DND-41 (cell line): ENCODE measurements around the gene TMPRSS11D.

Experiments
- ATAC-seq: fragments of 200-7000 bp; cut with Tn5 transposase; 3 replicates; pipeline ENCODE4 v1.9.1; 2021; ENCODE audit warnings: low read depth; ENCODE audit not compliant: insufficient read depth
- DNase-seq: peaks from one replicate; pipeline ENCODE4 v3.0.0-alpha.2; 2020
- H2AFZ ChIP-seq: 2 replicates; pipeline ENCODE4 v1.6.0; 2012; ENCODE audit warnings: low read depth, low read length
- H3K27ac ChIP-seq: 2 replicates; pipeline ENCODE4 v1.5.1; 2012; ENCODE audit warnings: low read length, inconsistent platforms
- H3K27me3 ChIP-seq: fragments of 200-600 bp; sonication (generic); 2 replicates; pipeline ENCODE4 v1.6.0; 2012; ENCODE audit warnings: low read length, mild to moderate bottlenecking, inconsistent platforms; ENCODE audit not compliant: insufficient read depth, poor library complexity
- H3K36me3 ChIP-seq: 2 replicates; pipeline ENCODE4 v1.5.1; 2012; ENCODE audit warnings: low read length, inconsistent platforms; ENCODE audit not compliant: insufficient read depth
- H3K4me1 ChIP-seq: 2 replicates; pipeline ENCODE4 v1.5.1; 2012; ENCODE audit warnings: mild to moderate bottlenecking, low read length; ENCODE audit not compliant: insufficient read depth
- H3K4me2 ChIP-seq: 2 replicates; pipeline ENCODE4 v1.6.0; 2012; ENCODE audit warnings: mild to moderate bottlenecking, moderate library complexity, low read length, inconsistent platforms; ENCODE audit not compliant: insufficient read depth
- H3K4me3 ChIP-seq, 2 experiments: fragments of 200-600 bp in 1 of 2; shearing (Covaris generic) in 1 of 2; 2 replicates each; pipeline ENCODE4 v1.5.1; 2012 to 2016; ENCODE audit warnings: inconsistent platforms in 2 of 2, low read length in 2 of 2, mild to moderate bottlenecking in 2 of 2, low read depth in 1 of 2, moderate library complexity in 1 of 2
- H3K79me2 ChIP-seq: 2 replicates; pipeline ENCODE4 v1.6.0; 2012; ENCODE audit warnings: low read length, inconsistent platforms; ENCODE audit not compliant: insufficient read depth
- H3K9ac ChIP-seq: 2 replicates; pipeline ENCODE4 v1.6.0; 2012; ENCODE audit warnings: low read depth, mild to moderate bottlenecking, inconsistent platforms, low read length, moderate library complexity
- H3K9me3 ChIP-seq: 2 replicates; pipeline ENCODE4 v1.5.1; 2012; ENCODE audit warnings: low read length, moderate library complexity, mild to moderate bottlenecking, inconsistent platforms; ENCODE audit not compliant: insufficient read depth, severe bottlenecking
- H4K20me1 ChIP-seq: 2 replicates; pipeline ENCODE4 v1.6.0; 2012; ENCODE audit warnings: low read length; ENCODE audit not compliant: insufficient read depth
- EZH2 ChIP-seq: IDR thresholded peaks from 3 replicates; pipeline ENCODE4 v1.6.1; 2012; ENCODE audit warnings: borderline replicate concordance, low read depth, mild to moderate bottlenecking, moderate library complexity, low read length, inconsistent platforms; ENCODE audit not compliant: severe bottlenecking
- TF ChIP-seq, protein P1 (sequence below): IDR thresholded peaks from 2 replicates; pipeline ENCODE4 v1.5.1; 2012; ENCODE audit warnings: borderline replicate concordance, low read length, moderate library complexity, mild to moderate bottlenecking; ENCODE audit not compliant: poor library complexity, severe bottlenecking; ENCODE audit errors: extremely low read depth

TMPRSS11D gene

GRCh38 chr4:67907650-67908049 lies 23.8 kb upstream of the TMPRSS11D start:
- ATAC-seq (no peak), DNase-seq (no peak)
- Histone ChIP-seq H3K4me3 (no peak overlapping the region), H3K4me1 (no peaks in the 10 kb centered on the region), H3K4me2 (no peak overlapping the region), H3K9me3 (no peaks in the 10 kb centered on the region), H4K20me1 (no peaks in the 10 kb centered on the region), H2AFZ (no peak overlapping the region), H3K27ac (no peak overlapping the region), H3K79me2 (no peaks in the 10 kb centered on the region), H3K36me3 (no peaks in the 10 kb centered on the region), H3K9ac (no peak overlapping the region), H3K27me3 (no peaks in the 10 kb centered on the region)
- TF ChIP-seq, protein P1, sequence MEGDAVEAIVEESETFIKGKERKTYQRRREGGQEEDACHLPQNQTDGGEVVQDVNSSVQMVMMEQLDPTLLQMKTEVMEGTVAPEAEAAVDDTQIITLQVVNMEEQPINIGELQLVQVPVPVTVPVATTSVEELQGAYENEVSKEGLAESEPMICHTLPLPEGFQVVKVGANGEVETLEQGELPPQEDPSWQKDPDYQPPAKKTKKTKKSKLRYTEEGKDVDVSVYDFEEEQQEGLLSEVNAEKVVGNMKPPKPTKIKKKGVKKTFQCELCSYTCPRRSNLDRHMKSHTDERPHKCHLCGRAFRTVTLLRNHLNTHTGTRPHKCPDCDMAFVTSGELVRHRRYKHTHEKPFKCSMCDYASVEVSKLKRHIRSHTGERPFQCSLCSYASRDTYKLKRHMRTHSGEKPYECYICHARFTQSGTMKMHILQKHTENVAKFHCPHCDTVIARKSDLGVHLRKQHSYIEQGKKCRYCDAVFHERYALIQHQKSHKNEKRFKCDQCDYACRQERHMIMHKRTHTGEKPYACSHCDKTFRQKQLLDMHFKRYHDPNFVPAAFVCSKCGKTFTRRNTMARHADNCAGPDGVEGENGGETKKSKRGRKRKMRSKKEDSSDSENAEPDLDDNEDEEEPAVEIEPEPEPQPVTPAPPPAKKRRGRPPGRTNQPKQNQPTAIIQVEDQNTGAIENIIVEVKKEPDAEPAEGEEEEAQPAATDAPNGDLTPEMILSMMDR = no peak
- no peak for TF ChIP-seq EZH2

DNA sequence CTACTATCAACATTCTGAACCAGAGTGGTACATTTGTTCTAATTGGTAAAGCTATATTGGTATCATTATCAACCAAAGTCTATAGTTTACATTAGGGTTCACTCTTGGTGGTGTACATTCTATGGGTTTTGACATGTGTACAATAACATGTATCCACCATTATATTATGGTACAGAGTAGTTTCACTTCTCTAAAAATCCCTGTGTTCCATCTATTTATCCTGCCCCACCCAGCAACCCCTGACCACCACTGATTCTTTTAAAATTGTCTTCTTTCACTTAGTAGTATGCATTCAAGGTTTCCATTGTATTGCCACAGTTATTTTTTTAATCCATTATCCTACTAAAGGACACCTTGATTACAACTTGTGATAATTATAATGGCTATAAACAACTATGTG lies 15.3 kb upstream of the TMPRSS11D start:
- H3K4me2 ChIP-seq = no peak overlapping the region
- ATAC-seq = no peak
- H3K27me3 ChIP-seq = no peaks in the 10 kb centered on the region
- no peak for TF ChIP-seq EZH2
- TF ChIP-seq, protein P1 = no peak
- no peak overlapping the region for H2AFZ ChIP-seq
- no peaks in the 10 kb centered on the region for H3K36me3 ChIP-seq
- no peak for DNase-seq
- H3K27ac ChIP-seq = no peak overlapping the region
- H3K4me1 ChIP-seq = no peaks in the 10 kb centered on the region
- H3K4me3 ChIP-seq = no peak overlapping the region
- no peaks in the 10 kb centered on the region for H4K20me1 ChIP-seq
- H3K79me2 ChIP-seq = no peaks in the 10 kb centered on the region
- H3K9me3 ChIP-seq = no peaks in the 10 kb centered on the region
- H3K9ac ChIP-seq = no peak overlapping the region

GRCh38 chr4:67897686-67898085 lies 13.9 kb upstream of the TMPRSS11D start:
- TF ChIP-seq EZH2 = no peak
- ATAC-seq = no peak

GRCh38 chr4:67896421-67897065 lies 12.7 kb upstream of the TMPRSS11D start:
- Histone ChIP-seq H3K27me3 (no peaks in the 10 kb centered on the region), H3K9ac (no peak overlapping the region), H4K20me1 (no peaks in the 10 kb centered on the region), H3K4me2 (no peak overlapping the region), H3K27ac (no peak overlapping the region), H3K79me2 (no peaks in the 10 kb centered on the region), H3K36me3 (no peaks in the 10 kb centered on the region), H3K4me3 (no peak overlapping the region), H3K4me1 (no peaks in the 10 kb centered on the region), H2AFZ (no peak overlapping the region), H3K9me3 (no peaks in the 10 kb centered on the region)
- DNase-seq (no peak), ATAC-seq (no peak)
- TF ChIP-seq, protein P1 = no peak
- no peak for TF ChIP-seq EZH2

More at GRCh38 chr4:67897686-67898085, 13.9 kb upstream of the TMPRSS11D start:
- no peak overlapping the region for H3K4me3 ChIP-seq
- no peak overlapping the region for H3K4me2 ChIP-seq
- no peaks in the 10 kb centered on the region for H3K9me3 ChIP-seq
- H3K36me3 ChIP-seq = no peaks in the 10 kb centered on the region
- DNase-seq = no peak
- no peak overlapping the region for H3K27ac ChIP-seq
- H2AFZ ChIP-seq = no peak overlapping the region
- no peak overlapping the region for H3K9ac ChIP-seq
- H3K4me1 ChIP-seq = no peaks in the 10 kb centered on the region
- H3K79me2 ChIP-seq = no peaks in the 10 kb centered on the region
- H4K20me1 ChIP-seq = no peaks in the 10 kb centered on the region
- no peaks in the 10 kb centered on the region for H3K27me3 ChIP-seq
